ENCODE measurements around the gene KRT32.

Gene KRT32

GRCh38 chr17:41457676-41458075 lies 9.5 kb downstream of the KRT32 start:
- Histone ChIP-seq H3K4me1 (ENCODE audit: control insufficient read depth, low read length) (no peaks in the 10 kb centered on the region), H3K9me2 (replicated peaks; ENCODE audit: control insufficient read depth, low read length) (no peaks in the 10 kb centered on the region), H3K27me3 (ENCODE audit: control insufficient read depth, low read length) (peaks cover 5% of the 10 kb centered on the region; the same call in 1 of the 2 replicates), H3K4me2 (ENCODE audit: low read length) (no peak overlapping the region), H4K20me1 (ENCODE audit: control insufficient read depth, insufficient read depth, low read depth, low read length) (no peaks in the 10 kb centered on the region), H3K79me2 (ENCODE audit: control insufficient read depth, low read length) (no peaks in the 10 kb centered on the region), H3K36me3 (ENCODE audit: control insufficient read depth, low read length) (no peaks in the 10 kb centered on the region), H3K9me3 (ENCODE audit: control insufficient read depth, insufficient read depth, low read length) (no peaks in the 10 kb centered on the region), H3F3A (ENCODE audit: control insufficient read depth, insufficient read depth) (no peaks in the 10 kb centered on the region), H3K4me3 (ENCODE audit: low read length) (no peak overlapping the region), H3K27ac (ENCODE audit: low read depth, low read length) (no peak overlapping the region)
- no peak for TF ChIP-seq CTCF (IDR thresholded peaks at IDR 0.05; ENCODE audit: low read depth, low read length, poor library complexity, severe bottlenecking)
- no peak for TF ChIP-seq EZH2phosphoT487 (IDR thresholded peaks at IDR 0.05; ENCODE audit: borderline replicate concordance, low read length)

GRCh38 chr17:41456204-41456603 lies 11.0 kb downstream of the KRT32 start:
- Histone ChIP-seq H3K9me2 (replicated peaks; ENCODE audit: control insufficient read depth, low read length) (no peaks in the 10 kb centered on the region), H3K9me3 (ENCODE audit: control insufficient read depth, insufficient read depth, low read length) (no peaks in the 10 kb centered on the region), H3F3A (ENCODE audit: control insufficient read depth, insufficient read depth) (no peaks in the 10 kb centered on the region), H3K4me1 (ENCODE audit: control insufficient read depth, low read length) (no peaks in the 10 kb centered on the region), H3K27ac (ENCODE audit: low read depth, low read length) (no peak overlapping the region), H3K27me3 (ENCODE audit: control insufficient read depth, low read length) (peaks cover 8% of the 10 kb centered on the region), H3K79me2 (ENCODE audit: control insufficient read depth, low read length) (no peaks in the 10 kb centered on the region), H3K4me2 (ENCODE audit: low read length) (no peak overlapping the region), H4K20me1 (ENCODE audit: control insufficient read depth, insufficient read depth, low read depth, low read length) (no peaks in the 10 kb centered on the region), H3K4me3 (ENCODE audit: low read length) (no peak overlapping the region), H3K36me3 (ENCODE audit: control insufficient read depth, low read length) (no peaks in the 10 kb centered on the region)
- TF ChIP-seq CTCF (IDR thresholded peaks at IDR 0.05; ENCODE audit: low read depth, low read length, poor library complexity, severe bottlenecking), result no peak
- TF ChIP-seq EZH2phosphoT487 (IDR thresholded peaks at IDR 0.05; ENCODE audit: borderline replicate concordance, low read length), result no peak

- H3K36me3 ChIP-seq (ENCODE audit: control insufficient read depth, low read length), result no peaks in the 10 kb centered on the region
- no peaks in the 10 kb centered on the region for H3K9me3 ChIP-seq (ENCODE audit: control insufficient read depth, insufficient read depth, low read length)
- no peaks in the 10 kb centered on the region for H3F3A ChIP-seq (ENCODE audit: control insufficient read depth, insufficient read depth)
- no peaks in the 10 kb centered on the region for H3K9me2 ChIP-seq (replicated peaks; ENCODE audit: control insufficient read depth, low read length)
- no peak for TF ChIP-seq EZH2phosphoT487 (IDR thresholded peaks at IDR 0.05; ENCODE audit: borderline replicate concordance, low read length)
- TF ChIP-seq CTCF (IDR thresholded peaks at IDR 0.05; ENCODE audit: low read depth, low read length, poor library complexity, severe bottlenecking), result no peak
- H4K20me1 ChIP-seq (ENCODE audit: control insufficient read depth, insufficient read depth, low read depth, low read length), result no peaks in the 10 kb centered on the region
- H3K79me2 ChIP-seq (ENCODE audit: control insufficient read depth, low read length), result no peaks in the 10 kb centered on the region
- no peak overlapping the region for H3K4me2 ChIP-seq (ENCODE audit: low read length)
- H3K27ac ChIP-seq (ENCODE audit: low read depth, low read length), result no peak overlapping the region
- H3K27me3 ChIP-seq (ENCODE audit: control insufficient read depth, low read length), result peaks cover 8% of the 10 kb centered on the region
- H3K4me3 ChIP-seq (ENCODE audit: low read length), result no peak overlapping the region
- H3K4me1 ChIP-seq (ENCODE audit: control insufficient read depth, low read length), result no peaks in the 10 kb centered on the region
These were observed 11.9 kb downstream of the KRT32 start for GRCh38 chr17:41455236-41455635.

- no peak overlapping the region for H3K4me2 ChIP-seq (ENCODE audit: low read length)
- H3K4me3 ChIP-seq (ENCODE audit: low read length), result no peak overlapping the region
- no peaks in the 10 kb centered on the region for H3K9me2 ChIP-seq (replicated peaks; ENCODE audit: control insufficient read depth, low read length)
- TF ChIP-seq CTCF (IDR thresholded peaks at IDR 0.05; ENCODE audit: low read depth, low read length, poor library complexity, severe bottlenecking) (no peak), EZH2phosphoT487 (IDR thresholded peaks at IDR 0.05; ENCODE audit: borderline replicate concordance, low read length) (no peak)
- H3K36me3 ChIP-seq (ENCODE audit: control insufficient read depth, low read length), result no peaks in the 10 kb centered on the region
- H3K79me2 ChIP-seq (ENCODE audit: control insufficient read depth, low read length), result no peaks in the 10 kb centered on the region
- H3K4me1 ChIP-seq (ENCODE audit: control insufficient read depth, low read length), result no peaks in the 10 kb centered on the region
- peaks cover 5% of the 10 kb centered on the region for H3K27me3 ChIP-seq (ENCODE audit: control insufficient read depth, low read length)
- H3K27ac ChIP-seq (ENCODE audit: low read depth, low read length), result no peak overlapping the region
- H3F3A ChIP-seq (ENCODE audit: control insufficient read depth, insufficient read depth), result no peaks in the 10 kb centered on the region
- no peaks in the 10 kb centered on the region for H4K20me1 ChIP-seq (ENCODE audit: control insufficient read depth, insufficient read depth, low read depth, low read length)
- no peaks in the 10 kb centered on the region for H3K9me3 ChIP-seq (ENCODE audit: control insufficient read depth, insufficient read depth, low read length)
These were observed 14.1 kb downstream of the KRT32 start for GRCh38 chr17:41453066-41453465.
